ENCODE data around the gene PRSS21. TPM values are rescaled to one million over a fixed set of nuclear protein-coding genes. Genes with fewer than 3 reads are reported as not detected.

The PRSS21 gene
- total and polyA plus RNA-seq, 10 of the 15 experiments (the other 5 are each of a cell fraction or from before 2014, with no cell fraction given) = 5.3 to 73.4 (median 40.1) TPM; not detected in 1

- TF ChIP-seq, protein P1, sequence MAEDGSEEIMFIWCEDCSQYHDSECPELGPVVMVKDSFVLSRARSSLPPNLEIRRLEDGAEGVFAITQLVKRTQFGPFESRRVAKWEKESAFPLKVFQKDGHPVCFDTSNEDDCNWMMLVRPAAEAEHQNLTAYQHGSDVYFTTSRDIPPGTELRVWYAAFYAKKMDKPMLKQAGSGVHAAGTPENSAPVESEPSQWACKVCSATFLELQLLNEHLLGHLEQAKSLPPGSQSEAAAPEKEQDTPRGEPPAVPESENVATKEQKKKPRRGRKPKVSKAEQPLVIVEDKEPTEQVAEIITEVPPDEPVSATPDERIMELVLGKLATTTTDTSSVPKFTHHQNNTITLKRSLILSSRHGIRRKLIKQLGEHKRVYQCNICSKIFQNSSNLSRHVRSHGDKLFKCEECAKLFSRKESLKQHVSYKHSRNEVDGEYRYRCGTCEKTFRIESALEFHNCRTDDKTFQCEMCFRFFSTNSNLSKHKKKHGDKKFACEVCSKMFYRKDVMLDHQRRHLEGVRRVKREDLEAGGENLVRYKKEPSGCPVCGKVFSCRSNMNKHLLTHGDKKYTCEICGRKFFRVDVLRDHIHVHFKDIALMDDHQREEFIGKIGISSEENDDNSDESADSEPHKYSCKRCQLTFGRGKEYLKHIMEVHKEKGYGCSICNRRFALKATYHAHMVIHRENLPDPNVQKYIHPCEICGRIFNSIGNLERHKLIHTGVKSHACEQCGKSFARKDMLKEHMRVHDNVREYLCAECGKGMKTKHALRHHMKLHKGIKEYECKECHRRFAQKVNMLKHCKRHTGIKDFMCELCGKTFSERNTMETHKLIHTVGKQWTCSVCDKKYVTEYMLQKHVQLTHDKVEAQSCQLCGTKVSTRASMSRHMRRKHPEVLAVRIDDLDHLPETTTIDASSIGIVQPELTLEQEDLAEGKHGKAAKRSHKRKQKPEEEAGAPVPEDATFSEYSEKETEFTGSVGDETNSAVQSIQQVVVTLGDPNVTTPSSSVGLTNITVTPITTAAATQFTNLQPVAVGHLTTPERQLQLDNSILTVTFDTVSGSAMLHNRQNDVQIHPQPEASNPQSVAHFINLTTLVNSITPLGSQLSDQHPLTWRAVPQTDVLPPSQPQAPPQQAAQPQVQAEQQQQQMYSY (CRISPR knock-in tag; IDR thresholded peaks at IDR 0.05) = no peak
- peak; percentile 76 for TF ChIP-seq ATF7 (IDR thresholded peaks at IDR 0.05; ENCODE audit: low read depth)
- TF ChIP-seq, protein P2, sequence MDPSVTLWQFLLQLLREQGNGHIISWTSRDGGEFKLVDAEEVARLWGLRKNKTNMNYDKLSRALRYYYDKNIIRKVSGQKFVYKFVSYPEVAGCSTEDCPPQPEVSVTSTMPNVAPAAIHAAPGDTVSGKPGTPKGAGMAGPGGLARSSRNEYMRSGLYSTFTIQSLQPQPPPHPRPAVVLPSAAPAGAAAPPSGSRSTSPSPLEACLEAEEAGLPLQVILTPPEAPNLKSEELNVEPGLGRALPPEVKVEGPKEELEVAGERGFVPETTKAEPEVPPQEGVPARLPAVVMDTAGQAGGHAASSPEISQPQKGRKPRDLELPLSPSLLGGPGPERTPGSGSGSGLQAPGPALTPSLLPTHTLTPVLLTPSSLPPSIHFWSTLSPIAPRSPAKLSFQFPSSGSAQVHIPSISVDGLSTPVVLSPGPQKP (IDR thresholded peaks at IDR 0.05; ENCODE audit: low read depth, low read length) = peak; percentile 90
- TF ChIP-seq RAD51 (IDR thresholded peaks at IDR 0.05) = no peak
- TF ChIP-seq, protein P3, sequence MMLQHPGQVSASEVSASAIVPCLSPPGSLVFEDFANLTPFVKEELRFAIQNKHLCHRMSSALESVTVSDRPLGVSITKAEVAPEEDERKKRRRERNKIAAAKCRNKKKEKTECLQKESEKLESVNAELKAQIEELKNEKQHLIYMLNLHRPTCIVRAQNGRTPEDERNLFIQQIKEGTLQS (IDR thresholded peaks at IDR 0.05; ENCODE audit: borderline replicate concordance, extremely low read depth, low read depth, low read length) = no peak
- no peak for TF ChIP-seq ZNF622 (IDR thresholded peaks at IDR 0.05)
- no peak for TF ChIP-seq BCLAF1 (IDR thresholded peaks at IDR 0.05)
- peak; percentile 98 for TF ChIP-seq YY1 (IDR thresholded peaks at IDR 0.05; ENCODE audit: low read depth, low read length)
- peak; percentile 38; the same call in 1 of the 2 replicates for TF ChIP-seq SPI1 (IDR thresholded peaks at IDR 0.05; ENCODE audit: borderline replicate concordance, insufficient read depth, low read depth, low read length)
- TF ChIP-seq ZNF592 (IDR thresholded peaks at IDR 0.05) = peak; percentile 91
- TF ChIP-seq SMARCA5 (IDR thresholded peaks at IDR 0.05) = peak; percentile 64
- TF ChIP-seq PKNOX1 (IDR thresholded peaks at IDR 0.05) = 0 out of 2 replicates have a peak, but pooled peaks have one; percentile 13
- peak; percentile 78 for TF ChIP-seq DPF2 (IDR thresholded peaks at IDR 0.05)
- peak; percentile 88; the same call in 1 of the 2 replicates for TF ChIP-seq PML (IDR thresholded peaks at IDR 0.05; ENCODE audit: low read length)
- TF ChIP-seq RB1 (IDR thresholded peaks at IDR 0.05; ENCODE audit: borderline replicate concordance) = peak; percentile 62; the same call in 1 of the 2 replicates
Observed at GRCh38 chr16:2867987-2868789, 51.2 kb downstream of the PRSS21 start (continued).

Measured in GM12878 (cell line).